GM23338 (cell line): ENCODE data around the gene IFITM5. TPM values are rescaled to one million over a fixed set of nuclear protein-coding genes. Genes with fewer than 3 reads are reported as not detected.

ENCODE experiments used
- ATAC-seq: fragments of 200-7000 bp; cut with Tn5 transposase; 3 replicates; pipeline ENCODE4 v1.9.1; 2020
- DNase-seq: peaks from one replicate; pipeline ENCODE4 v3.0.0-alpha.2; 2015; ENCODE audit warnings: low spot score
- H2AFZ ChIP-seq: fragments of 200-600 bp; sonication (generic); 2 replicates; pipeline ENCODE4 v1.8.0; 2016; ENCODE audit warnings: antibody characterized with exemption, mild to moderate bottlenecking, moderate library complexity
- H3F3A ChIP-seq: fragments of 200-600 bp; sonication (generic); replicated peaks from 2 replicates; pipeline ENCODE4 v1.8.0; 2017; ENCODE audit warnings: antibody characterized with exemption, mixed run types, low read depth
- H3K27ac ChIP-seq: fragments of 200-600 bp; sonication (generic); 2 replicates; pipeline ENCODE4 v1.6.1; 2016; ENCODE audit warnings: low read depth
- H3K27me3 ChIP-seq: fragments of 200-600 bp; sonication (generic); 2 replicates; pipeline ENCODE4 v1.8.0; 2016; ENCODE audit warnings: mild to moderate bottlenecking, mixed run types, moderate library complexity; ENCODE audit not compliant: insufficient read depth
- H3K36me3 ChIP-seq: fragments of 200-600 bp; sonication (generic); 2 replicates; pipeline ENCODE4 v1.8.0; 2016; ENCODE audit warnings: mild to moderate bottlenecking; ENCODE audit not compliant: insufficient read depth
- H3K4me1 ChIP-seq: fragments of 200-600 bp; sonication (generic); 2 replicates; pipeline ENCODE4 v1.8.0; 2016; ENCODE audit warnings: mild to moderate bottlenecking, moderate library complexity; ENCODE audit not compliant: insufficient read depth
- H3K4me2 ChIP-seq: fragments of 200-600 bp; sonication (generic); 2 replicates; pipeline ENCODE4 v1.7.1; 2017; ENCODE audit warnings: mixed run types
- H3K4me3 ChIP-seq: fragments of 200-600 bp; sonication (generic); 2 replicates; pipeline ENCODE4 v1.6.1; 2016; ENCODE audit warnings: mixed run types
- H3K79me2 ChIP-seq: fragments of 200-600 bp; sonication (generic); replicated peaks from 2 replicates; pipeline ENCODE4 v1.8.0; 2017; ENCODE audit warnings: mild to moderate bottlenecking; ENCODE audit not compliant: insufficient read depth
- H3K9me2 ChIP-seq: fragments of 200-600 bp; sonication (generic); 2 replicates; pipeline ENCODE4 v1.8.0; 2017; ENCODE audit not compliant: insufficient read depth
- H4K20me1 ChIP-seq: fragments of 200-600 bp; sonication (generic); replicated peaks from 2 replicates; pipeline ENCODE4 v1.8.0; 2017; ENCODE audit warnings: mild to moderate bottlenecking; ENCODE audit not compliant: insufficient read depth
- H3K27ac Mint-ChIP-seq: 2 replicates; pipeline ENCODE4 v1.8.0; 2020; ENCODE audit warnings: inconsistent platforms, mild to moderate bottlenecking, moderate library complexity, mixed read lengths
- H3K27me3 Mint-ChIP-seq: 3 replicates; pipeline ENCODE4 v1.8.0; 2022; ENCODE audit warnings: low read depth, mild to moderate bottlenecking, moderate library complexity, mixed read lengths, inconsistent platforms; ENCODE audit not compliant: insufficient read depth, poor library complexity
- H3K36me3 Mint-ChIP-seq: 3 replicates; pipeline ENCODE4 v1.8.0; 2021; ENCODE audit warnings: low read depth, mild to moderate bottlenecking, inconsistent platforms, moderate library complexity, mixed read lengths
- H3K4me1 Mint-ChIP-seq: 3 replicates; pipeline ENCODE4 v1.8.0; 2020; ENCODE audit warnings: mild to moderate bottlenecking, inconsistent platforms, mixed read lengths
- H3K4me3 Mint-ChIP-seq: 3 replicates; pipeline ENCODE4 v1.8.0; 2021; ENCODE audit warnings: moderate library complexity, mild to moderate bottlenecking, inconsistent platforms, mixed read lengths
- H3K9me3 Mint-ChIP-seq: 3 replicates; pipeline ENCODE4 v1.8.0; 2020; ENCODE audit warnings: moderate library complexity, mild to moderate bottlenecking, inconsistent platforms, mixed read lengths
- CREB1 ChIP-seq: fragments of 250-450 bp; sonication (Bioruptor Pico); IDR thresholded peaks from 2 replicates; pipeline ENCODE4 v1.5.0; 2020; ENCODE audit warnings: low read depth, mild to moderate bottlenecking, moderate library complexity
- CTCF ChIP-seq, 2 experiments: fragments of 200-600 bp in 1 of 2; sonication (generic) in 1 of 2; conservative IDR thresholded peaks; 2 replicates each; pipeline versions ENCODE4 v1.5.1 to v1.6.1; 2016 to 2017; ENCODE audit warnings: antibody characterized with exemption in 2 of 2, low read depth in 2 of 2, mild to moderate bottlenecking in 2 of 2, moderate library complexity in 1 of 2
- ETS1 ChIP-seq: IDR thresholded peaks from 2 replicates; pipeline ENCODE4 v1.6.1; 2016; ENCODE audit warnings: antibody characterized with exemption
- EZH2phosphoT487 ChIP-seq: fragments of 200-600 bp; sonication (generic); IDR thresholded peaks from one replicate; pipeline ENCODE4 v1.8.1; 2018; ENCODE audit warnings: antibody characterized with exemption; ENCODE audit not compliant: unreplicated experiment
- POLR2AphosphoS5 ChIP-seq: IDR thresholded peaks from 2 replicates; pipeline ENCODE4 v1.6.1; 2016; ENCODE audit warnings: antibody characterized with exemption, low read depth
- ZNF462 ChIP-seq: fragments of 250-450 bp; sonication (Bioruptor Pico); IDR thresholded peaks from 2 replicates; pipeline ENCODE4 v1.5.0; 2020; ENCODE audit warnings: mild to moderate bottlenecking, moderate library complexity
- polyA plus RNA-seq: library from polyadenylated mRNA; unstranded; fragments of >200 nt; fragmentation: Nextera tagmentation; extraction: Ambion mirVana; gene quantifications from 2 replicates; pipeline ENCODE4 v1.2.1, GENCODE V29; 2016
- total RNA-seq: library from RNA; depleted of rRNA; stranded (reverse); fragments of >200 nt; shearing (Covaris generic); gene quantifications from 2 replicates; pipeline ENCODE4 v1.2.3, GENCODE V29; 2014

The IFITM5 gene
- total and polyA plus RNA-seq, 2 experiments from 2014 or later: not detected

- H3K9me2 ChIP-seq: no peaks in the 10 kb centered on the region
- H3K27ac Mint-ChIP-seq: peak overlapping the region; percentile 42
- H3K9me3 Mint-ChIP-seq: peaks cover 7% of the 10 kb centered on the region
- H3K27me3 ChIP-seq: no peaks in the 10 kb centered on the region
- peak overlapping the region; percentile 0; the same call in 1 of the 2 replicates for H3K27ac ChIP-seq
- H4K20me1 ChIP-seq: no peaks in the 10 kb centered on the region
- ATAC-seq: peak; percentile 9
- H3K36me3 ChIP-seq: no peaks in the 10 kb centered on the region; the same call in 1 of the 2 replicates
- H3K4me1 ChIP-seq: peaks cover 44% of the 10 kb centered on the region
- peak overlapping the region; percentile 22 for H3K4me2 ChIP-seq
- peaks cover 23% of the 10 kb centered on the region for H3K27me3 Mint-ChIP-seq
- no peak for DNase-seq
- H3K4me1 Mint-ChIP-seq: peaks cover 47% of the 10 kb centered on the region
- no peaks in the 10 kb centered on the region for H3K79me2 ChIP-seq
- peak overlapping the region; percentile 73 for H2AFZ ChIP-seq
- peaks cover 8% of the 10 kb centered on the region; the same call in 1 of the 2 replicates for H3F3A ChIP-seq
- no peak overlapping the region for H3K4me3 ChIP-seq
- H3K36me3 Mint-ChIP-seq: peaks cover 9% of the 10 kb centered on the region; the same call in 2 of the 3 replicates
- TF ChIP-seq ETS1 (no peak), POLR2AphosphoS5 (no peak), CREB1 (CRISPR knock-in tag) (no peak), EZH2phosphoT487 (no peak), ZNF462 (no peak), CTCF (conservative IDR thresholded peaks at IDR 0.05; ENCODE audit: low read depth in 2 of 2) (no peak)
- H3K4me3 Mint-ChIP-seq: no peak overlapping the region; the same call in 2 of the 3 replicates
Measured at GRCh38 chr11:335779-336658, 36.7 kb upstream of the IFITM5 start.
